Activated CD4-positive, alpha-beta memory T cell treated with anti-CD3 and anti-CD28 coated beads, Interleukin-2, amount 10 ng/mL, durations not matched to agents 7 days and 5 days (primary cell): Measurements from ENCODE around the gene CGB2. TPM values are rescaled to one million over a fixed set of nuclear protein-coding genes. Genes with fewer than 3 reads are reported as not detected.
"Not testable (repeated sequence)": the region's sequence is repeated elsewhere in the genome, so short reads cannot be mapped to it uniquely, and the experiment has no call there.

Source experiments
- CTCF ChIA-PET: fragments of 350-600 bp; sonication (Branson Sonifier 250); formaldehyde crosslinking; loops from one replicate; lab custom pipeline; 2021; ENCODE audit warnings: antibody characterized with exemption, inconsistent platforms; lab: Charles Lee
- POLR2A ChIA-PET: fragments of 350-600 bp; sonication (Branson Sonifier 250); formaldehyde crosslinking; loops from one replicate; lab custom pipeline; 2021; ENCODE audit warnings: antibody characterized with exemption; lab: Charles Lee
- DNase-seq: peaks from one replicate; pipeline ENCODE4 v3.0.0-alpha.2; 2020
- H3K27ac Mint-ChIP-seq: one replicate; pipeline ENCODE4 v1.8.0; 2021; ENCODE audit warnings: mild to moderate bottlenecking, mixed read lengths
- H3K27me3 Mint-ChIP-seq: one replicate; pipeline ENCODE4 v1.8.0; 2021; ENCODE audit warnings: mixed read lengths
- H3K36me3 Mint-ChIP-seq: one replicate; pipeline ENCODE4 v1.8.0; 2021; ENCODE audit warnings: low read depth, mixed read lengths
- H3K4me1 Mint-ChIP-seq: one replicate; pipeline ENCODE4 v1.8.0; 2021; ENCODE audit warnings: mixed read lengths
- H3K4me3 Mint-ChIP-seq: one replicate; pipeline ENCODE4 v1.8.0; 2021; ENCODE audit warnings: mild to moderate bottlenecking, mixed read lengths
- H3K9me3 Mint-ChIP-seq: one replicate; pipeline ENCODE4 v1.8.0; 2021; ENCODE audit warnings: mixed read lengths
- total RNA-seq, 2 experiments: library from RNA; stranded (reverse); gene quantifications; one replicate each; pipeline ENCODE4 v1.2.3, GENCODE V29; 2021

Gene CGB2
- not detected for total RNA-seq

DNA sequence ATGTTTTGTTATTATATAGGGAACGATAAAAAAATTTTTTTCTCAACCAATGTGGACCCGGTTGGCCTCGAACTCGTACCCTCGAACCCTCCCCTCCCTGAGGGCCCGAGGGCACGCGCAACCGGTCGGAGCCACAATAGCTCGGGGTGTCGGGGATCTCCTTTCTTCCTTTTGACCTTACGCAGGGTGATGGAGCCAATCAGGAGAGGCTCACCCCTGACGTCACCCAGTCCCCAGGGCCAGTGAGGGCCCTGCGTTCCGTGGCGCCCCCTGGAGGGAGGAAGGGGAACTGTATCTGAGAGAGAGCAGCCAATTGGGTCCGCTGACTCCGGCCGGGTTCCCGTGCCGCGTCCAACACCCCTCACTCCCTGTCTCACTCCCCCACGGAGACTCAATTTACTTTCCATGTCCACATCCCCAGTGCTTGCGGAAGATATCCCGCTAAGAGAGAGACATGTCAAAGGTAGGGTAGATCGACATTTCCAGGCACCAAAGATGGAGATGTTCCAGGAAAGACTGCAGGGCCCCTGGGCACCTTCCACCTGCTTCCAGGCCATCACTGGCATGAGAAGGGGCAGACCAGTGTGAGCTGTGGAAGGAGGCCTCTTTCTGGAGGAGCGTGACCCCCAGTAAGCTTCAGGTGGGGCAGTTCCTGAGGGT is at the start of gene CGB2:
TSS of gene CGB2 (plus strand) at position 249 of the 660 bp plus-strand sequence. CDS start at position 455, 206 bp downstream.
- peak within 1 kb of the TSS; percentile 14 for H3K27ac Mint-ChIP-seq
- CTCF ChIA-PET = interaction anchor here (0.7 to 0.9 kb wide), 2 partner anchors 12 to 32 kb away, joined by 3 read pairs; no protein-coding TSS in a partner anchor
- H3K27me3 Mint-ChIP-seq, H3K36me3 Mint-ChIP-seq, H3K9me3 Mint-ChIP-seq, POLR2A ChIA-PET, H3K4me1 Mint-ChIP-seq: not testable (repeated sequence)
- DNase-seq = peak; percentile 77
- H3K4me3 Mint-ChIP-seq = peak within 1 kb of the TSS; percentile 18

DNA sequence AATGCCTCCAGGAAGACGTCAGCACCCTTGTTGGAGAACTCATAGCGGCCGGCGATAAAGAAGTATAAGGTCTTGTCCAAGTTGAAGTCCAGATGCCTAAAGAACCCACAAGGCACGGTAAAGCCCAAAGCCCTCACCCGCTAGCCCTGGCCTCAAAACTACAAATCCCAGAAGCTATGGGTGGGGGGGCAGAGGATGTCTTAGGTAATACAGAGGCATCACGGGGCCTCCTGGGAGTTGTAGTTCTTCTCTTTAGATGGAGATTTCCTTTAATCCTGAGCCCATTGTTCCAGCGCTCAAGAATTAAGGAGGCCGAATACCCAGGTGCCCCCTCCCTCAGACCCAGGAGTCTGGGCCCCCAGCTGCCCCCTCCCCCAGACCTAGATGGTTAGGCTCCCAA is 49.4 kb upstream of the CGB2 start:
- no peaks in the 10 kb centered on the region for H3K27me3 Mint-ChIP-seq
- ChIA-PET POLR2A (interaction anchor here (2.3 kb wide), 1 partner anchor 11 kb away, joined by 12 read pairs; the partner anchor contains the start of genes GYS1 and RUVBL2), CTCF (interaction anchor here (1.1 to 4.3 kb wide), 3 partner anchors 11 to 194 kb away, joined by 4 to 51 read pairs (median 4); partner anchors contain the start of genes GYS1 and RUVBL2)
- DNase-seq = no peak
- H3K4me1 Mint-ChIP-seq = peaks cover 6% of the 10 kb centered on the region
- H3K27ac Mint-ChIP-seq = no peak overlapping the region
- H3K9me3 Mint-ChIP-seq = no peaks in the 10 kb centered on the region
- H3K36me3 Mint-ChIP-seq = peaks cover 38% of the 10 kb centered on the region
- H3K4me3 Mint-ChIP-seq = no peak overlapping the region

DNA sequence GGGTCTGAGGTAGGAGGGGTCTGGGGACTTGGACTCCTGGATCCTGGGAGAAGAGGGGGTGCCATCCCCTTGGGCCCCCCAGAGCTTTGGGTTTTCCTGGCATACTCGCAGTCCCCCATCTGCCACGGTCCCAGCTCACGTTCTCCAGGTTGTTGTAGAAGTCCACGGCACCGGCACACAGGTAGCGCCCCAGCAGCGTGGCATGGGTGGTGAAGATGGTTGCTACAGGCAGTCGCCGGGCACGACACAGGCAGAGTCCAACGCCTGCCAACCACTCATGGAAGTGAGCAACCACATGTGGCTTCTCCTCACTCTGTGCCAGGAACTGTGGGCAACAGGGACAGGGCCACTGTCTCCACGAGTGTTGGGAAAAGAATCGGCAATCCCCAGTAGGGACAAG is 46.0 kb upstream of the CGB2 start:
- no peak overlapping the region for H3K27ac Mint-ChIP-seq
- H3K9me3 Mint-ChIP-seq = no peaks in the 10 kb centered on the region
- H3K4me1 Mint-ChIP-seq = peaks cover 9% of the 10 kb centered on the region
- ChIA-PET CTCF (interaction anchor here (1.6 kb wide), 1 partner anchor 12 kb away, joined by 5 read pairs; no protein-coding TSS in a partner anchor), POLR2A (interaction anchor here (0.8 kb wide), 1 partner anchor 9 kb away, joined by 4 read pairs; no protein-coding TSS in a partner anchor)
- no peak for DNase-seq
- H3K27me3 Mint-ChIP-seq = no peaks in the 10 kb centered on the region
- H3K4me3 Mint-ChIP-seq = no peak overlapping the region
- peaks cover 50% of the 10 kb centered on the region for H3K36me3 Mint-ChIP-seq

DNA sequence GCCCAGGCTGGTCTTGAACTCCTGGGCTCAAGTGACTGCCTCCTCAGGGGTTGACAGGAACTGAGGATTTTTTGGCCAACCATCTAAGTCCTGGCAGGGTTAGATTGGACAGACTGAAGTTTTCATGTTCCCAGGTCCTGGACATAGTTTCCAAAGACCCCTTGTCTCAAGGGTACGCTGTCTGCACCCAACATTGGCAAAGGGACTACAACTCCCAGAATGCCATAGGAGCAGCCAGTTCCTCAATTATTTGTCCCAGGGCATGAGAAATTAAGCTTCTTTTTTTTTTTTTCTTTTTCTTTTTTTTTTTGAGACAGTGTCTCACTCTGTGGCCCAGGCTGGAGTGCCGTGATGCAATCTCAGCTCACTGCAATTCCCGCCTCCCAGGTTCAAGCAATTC is 45.5 kb upstream of the CGB2 start:
- Mint-ChIP-seq H3K9me3 (no peaks in the 10 kb centered on the region), H3K4me1 (peaks cover 14% of the 10 kb centered on the region), H3K27ac (no peak overlapping the region), H3K36me3 (peaks cover 51% of the 10 kb centered on the region), H3K27me3 (no peaks in the 10 kb centered on the region), H3K4me3 (no peak overlapping the region)
- DNase-seq = no peak
- POLR2A ChIA-PET = interaction anchor here (0.6 to 1.4 kb wide), 2 partner anchors 20 to 33 kb away, joined by 3 read pairs; no protein-coding TSS in a partner anchor
- CTCF ChIA-PET = interaction anchor here (1.6 to 2.1 kb wide), 2 partner anchors 12 to 14 kb away, joined by 5 to 10 read pairs; no protein-coding TSS in a partner anchor

DNA sequence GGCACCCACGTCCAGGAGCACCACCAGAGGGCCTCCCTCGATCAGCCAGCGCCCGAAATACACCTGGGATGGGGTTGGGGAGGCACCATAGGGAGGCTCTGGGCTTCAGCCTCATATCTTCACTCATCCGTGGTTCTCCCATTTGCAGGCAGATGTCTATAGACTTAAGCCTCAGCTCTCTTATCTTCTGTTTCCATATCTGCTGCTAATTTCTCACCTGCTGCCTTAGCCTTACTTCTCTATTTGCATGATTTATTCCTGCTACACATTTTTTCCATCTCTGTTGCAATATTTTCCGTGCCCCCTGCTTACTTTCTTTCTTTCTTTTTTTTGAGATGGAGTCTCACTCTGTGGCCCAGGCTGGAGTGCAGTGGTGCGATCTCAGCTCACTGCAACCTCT is 44.4 kb upstream of the CGB2 start:
- Mint-ChIP-seq H3K36me3 (peaks cover 43% of the 10 kb centered on the region), H3K9me3 (no peaks in the 10 kb centered on the region), H3K27ac (no peak overlapping the region), H3K27me3 (no peaks in the 10 kb centered on the region), H3K4me1 (peaks cover 21% of the 10 kb centered on the region), H3K4me3 (no peak overlapping the region)
- no peak for DNase-seq
- POLR2A ChIA-PET = interaction anchor here (1.4 kb wide), 1 partner anchor 21 kb away, joined by 3 read pairs; no protein-coding TSS in a partner anchor
- CTCF ChIA-PET = interaction anchor here (0.5 to 2.1 kb wide), 4 partner anchors 11 to 540 kb away, joined by 3 to 10 read pairs (median 4); partner anchors contain the start of gene RCN3

DNA sequence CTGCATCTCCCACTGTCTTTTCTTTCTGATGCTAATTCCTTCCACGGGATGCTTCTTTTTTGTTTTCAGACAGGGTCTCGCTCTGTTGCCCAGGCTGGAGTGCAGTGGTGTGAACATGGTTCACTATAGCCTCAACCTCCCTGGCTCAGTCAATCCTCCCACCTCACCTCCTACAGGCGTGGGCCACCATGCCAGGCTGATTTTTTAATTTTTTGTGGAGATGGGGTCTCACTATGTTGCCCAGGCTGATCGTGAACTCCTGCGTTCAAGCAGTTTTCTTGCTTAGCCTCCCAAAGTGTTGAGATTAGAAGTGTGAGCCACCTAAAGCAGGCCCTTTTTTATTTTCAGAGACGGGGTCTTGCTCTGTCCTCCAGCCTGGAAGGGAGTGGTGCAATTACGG is 43.4 kb upstream of the CGB2 start:
- H3K27me3 Mint-ChIP-seq = no peaks in the 10 kb centered on the region
- H3K9me3 Mint-ChIP-seq = no peaks in the 10 kb centered on the region
- H3K4me1 Mint-ChIP-seq = peaks cover 24% of the 10 kb centered on the region
- no peak overlapping the region for H3K27ac Mint-ChIP-seq
- ChIA-PET POLR2A (no interaction called here), CTCF (no interaction called here)
- DNase-seq = no peak
- H3K36me3 Mint-ChIP-seq = peaks cover 41% of the 10 kb centered on the region
- H3K4me3 Mint-ChIP-seq = no peak overlapping the region

DNA sequence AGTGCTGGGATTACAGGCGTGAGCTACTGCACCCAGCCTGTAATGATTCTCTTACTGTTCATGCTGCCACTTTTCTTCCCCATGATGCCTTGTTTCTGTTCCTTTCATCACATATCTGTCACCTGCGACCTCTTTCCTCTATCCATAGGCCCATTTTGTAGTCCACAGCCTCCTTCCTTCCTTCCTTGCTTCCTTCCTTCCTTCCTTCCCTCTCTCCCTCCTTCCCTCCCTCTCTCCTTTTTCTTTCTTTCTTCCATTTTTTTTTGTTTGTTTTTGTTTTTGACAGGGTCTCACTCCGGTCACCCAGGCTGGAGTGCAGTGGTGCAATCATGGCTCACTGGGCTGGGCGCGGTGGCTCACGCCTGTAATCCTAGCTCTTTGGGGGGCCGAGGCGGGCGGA is 42.8 kb upstream of the CGB2 start:
- no peaks in the 10 kb centered on the region for H3K27me3 Mint-ChIP-seq
- CTCF ChIA-PET = no interaction called here
- peaks cover 26% of the 10 kb centered on the region for H3K4me1 Mint-ChIP-seq
- H3K9me3 Mint-ChIP-seq = no peaks in the 10 kb centered on the region
- DNase-seq = no peak
- H3K4me3 Mint-ChIP-seq = no peak overlapping the region
- peaks cover 42% of the 10 kb centered on the region for H3K36me3 Mint-ChIP-seq
- no peak overlapping the region for H3K27ac Mint-ChIP-seq
- POLR2A ChIA-PET = no interaction called here

DNA sequence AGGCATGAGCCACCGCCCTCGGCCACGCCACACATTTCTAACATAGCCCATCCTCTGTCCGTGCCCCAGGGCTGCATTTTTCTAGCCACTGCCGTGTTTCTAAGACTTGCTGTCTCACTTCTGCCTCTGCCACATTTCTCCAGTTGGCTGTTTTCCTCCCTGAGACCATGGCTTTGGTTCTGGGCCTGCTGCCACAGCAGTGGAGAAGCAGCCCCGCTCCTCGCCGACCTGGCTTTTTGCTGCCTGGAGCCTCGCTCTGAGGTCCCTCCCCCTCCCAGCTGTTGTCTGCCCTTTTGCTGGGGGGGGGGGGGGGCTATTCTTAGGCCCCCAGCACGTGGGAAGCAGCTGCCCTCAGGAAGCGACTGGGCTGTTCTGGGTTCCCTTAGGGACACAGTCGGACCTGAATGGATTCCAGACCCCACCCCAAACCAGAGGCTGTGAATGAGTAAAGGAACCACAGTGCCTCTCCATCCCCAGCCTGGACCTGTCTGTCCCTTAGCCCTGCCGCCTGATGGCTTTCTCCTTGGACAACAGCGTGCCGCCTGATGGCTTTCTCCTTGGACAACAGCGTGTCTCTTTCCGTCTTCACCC is 41.9 kb upstream of the CGB2 start:
- Mint-ChIP-seq H3K9me3 (no peaks in the 10 kb centered on the region), H3K27me3 (no peaks in the 10 kb centered on the region), H3K27ac (no peak overlapping the region), H3K4me3 (no peak overlapping the region), H3K36me3 (peaks cover 42% of the 10 kb centered on the region), H3K4me1 (peaks cover 33% of the 10 kb centered on the region)
- ChIA-PET POLR2A (no interaction called here), CTCF (no interaction called here)
- DNase-seq = no peak

DNA sequence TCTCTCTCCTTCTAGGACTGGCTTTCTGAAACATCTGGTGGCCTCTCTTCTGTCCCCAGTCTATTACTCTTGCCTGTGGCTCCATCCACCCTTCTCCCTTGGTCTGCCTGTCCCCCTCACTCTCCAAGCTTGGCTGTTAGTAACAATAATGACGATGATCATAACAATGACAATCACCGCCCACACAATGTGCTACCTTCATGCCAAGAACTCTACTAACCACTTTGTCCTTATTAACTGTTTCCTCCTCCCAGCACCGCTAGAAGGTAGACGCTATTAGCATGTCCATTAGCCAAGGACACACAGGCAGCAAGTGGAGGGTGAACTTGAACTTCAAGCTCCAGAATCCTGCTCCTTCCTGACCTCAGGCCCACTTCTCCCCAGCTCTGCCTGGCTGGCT is 41.3 kb upstream of the CGB2 start:
- POLR2A ChIA-PET = interaction anchor here (1.4 kb wide), 1 partner anchor 28 kb away, joined by 3 read pairs; no protein-coding TSS in a partner anchor
- DNase-seq = no peak
- Mint-ChIP-seq H3K27me3 (no peaks in the 10 kb centered on the region), H3K36me3 (peaks cover 42% of the 10 kb centered on the region), H3K4me3 (no peak overlapping the region), H3K9me3 (no peaks in the 10 kb centered on the region), H3K27ac (no peak overlapping the region), H3K4me1 (peaks cover 39% of the 10 kb centered on the region)
- CTCF ChIA-PET = no interaction called here

DNA sequence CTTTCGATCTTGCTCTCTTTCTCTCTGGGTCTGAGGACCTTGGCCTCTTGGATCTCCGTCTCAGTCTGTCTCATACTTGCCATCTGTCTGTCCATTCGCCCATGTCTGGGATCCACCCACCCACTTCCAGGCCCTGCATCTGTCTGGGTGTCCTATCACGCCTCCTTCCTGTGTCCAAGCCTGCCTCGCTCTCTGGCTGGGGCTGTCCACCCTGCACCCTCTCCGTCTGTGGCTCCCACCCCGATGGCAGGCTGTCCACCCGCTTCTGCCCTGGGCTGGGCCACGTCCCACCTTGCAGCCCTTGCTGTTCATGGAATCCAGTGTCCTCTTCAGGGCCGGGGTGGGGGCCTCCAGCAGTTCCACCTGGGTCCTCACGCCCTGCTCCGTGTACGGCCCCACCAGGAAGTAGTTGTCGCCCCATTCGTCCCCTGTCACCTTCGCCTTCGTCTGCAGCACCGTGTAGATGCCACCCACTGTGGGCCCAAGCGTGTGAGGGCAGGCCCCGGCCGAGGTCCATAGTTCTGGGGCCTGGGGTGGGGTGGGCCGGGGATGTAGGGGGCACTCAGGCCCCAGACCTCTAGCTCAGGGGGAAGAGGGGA is 40.6 kb upstream of the CGB2 start:
- Mint-ChIP-seq H3K9me3 (no peaks in the 10 kb centered on the region), H3K4me1 (peaks cover 43% of the 10 kb centered on the region), H3K36me3 (peaks cover 39% of the 10 kb centered on the region), H3K27ac (no peak overlapping the region), H3K4me3 (no peak overlapping the region), H3K27me3 (no peaks in the 10 kb centered on the region)
- DNase-seq = no peak
- ChIA-PET CTCF (interaction anchor here (3.4 kb wide), 1 partner anchor 16 kb away, joined by 103 read pairs; no protein-coding TSS in a partner anchor), POLR2A (interaction anchor here (1.3 to 1.4 kb wide), 2 partner anchors 12 to 29 kb away, joined by 3 read pairs; no protein-coding TSS in a partner anchor)

DNA sequence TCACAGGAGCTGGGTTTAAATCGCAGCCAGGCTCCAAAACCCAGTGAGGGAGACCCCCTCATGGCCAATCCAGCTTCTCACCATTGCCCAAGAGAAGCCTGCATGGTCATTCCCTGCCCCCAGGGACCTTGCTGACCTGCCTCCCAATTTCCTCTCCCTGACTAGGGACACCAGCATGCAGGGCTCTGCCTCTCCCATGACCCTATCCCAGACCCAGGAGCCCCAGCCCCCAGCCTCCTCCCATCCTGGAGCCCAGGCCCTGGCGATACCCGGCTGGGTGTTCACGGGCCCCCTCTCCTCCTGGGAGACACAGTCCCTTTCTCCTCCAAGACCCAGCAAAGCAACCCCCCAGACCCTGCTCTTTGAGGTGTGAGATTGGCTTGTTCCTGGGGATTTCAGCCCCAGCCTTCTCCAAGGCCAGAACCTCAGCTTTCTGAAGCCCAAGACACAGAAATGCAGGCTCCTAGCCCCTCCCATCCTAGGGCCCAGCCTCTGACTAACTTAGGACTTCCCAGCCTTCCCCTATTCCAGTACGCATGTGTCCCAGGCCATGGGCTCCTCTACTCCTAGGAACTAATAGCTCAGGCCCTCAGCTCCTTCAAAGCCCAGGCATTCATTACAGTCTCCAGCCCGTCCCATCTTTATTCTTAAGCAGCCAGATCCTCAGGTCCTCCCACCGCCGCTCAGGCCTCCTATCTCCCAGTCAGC is 39.7 kb upstream of the CGB2 start:
- ChIA-PET POLR2A (interaction anchor here (0.9 to 2.7 kb wide), 10 partner anchors 12 to 120 kb away, joined by 3 to 16 read pairs (median 7); partner anchors contain the start of genes BAX, FTL and PPP1R15A), CTCF (interaction anchor here (1.0 to 3.4 kb wide), 12 partner anchors 9 to 209 kb away, joined by 3 to 103 read pairs (median 16); partner anchors contain the start of genes BAX, CGB7, LHB and NUCB1)
- H3K27ac Mint-ChIP-seq = peak overlapping the region; percentile 95
- peaks cover 46% of the 10 kb centered on the region for H3K4me1 Mint-ChIP-seq
- peaks cover 40% of the 10 kb centered on the region for H3K36me3 Mint-ChIP-seq
- DNase-seq = no peak
- peak overlapping the region; percentile 98 for H3K4me3 Mint-ChIP-seq
- H3K9me3 Mint-ChIP-seq = no peaks in the 10 kb centered on the region
- H3K27me3 Mint-ChIP-seq = no peaks in the 10 kb centered on the region

DNA sequence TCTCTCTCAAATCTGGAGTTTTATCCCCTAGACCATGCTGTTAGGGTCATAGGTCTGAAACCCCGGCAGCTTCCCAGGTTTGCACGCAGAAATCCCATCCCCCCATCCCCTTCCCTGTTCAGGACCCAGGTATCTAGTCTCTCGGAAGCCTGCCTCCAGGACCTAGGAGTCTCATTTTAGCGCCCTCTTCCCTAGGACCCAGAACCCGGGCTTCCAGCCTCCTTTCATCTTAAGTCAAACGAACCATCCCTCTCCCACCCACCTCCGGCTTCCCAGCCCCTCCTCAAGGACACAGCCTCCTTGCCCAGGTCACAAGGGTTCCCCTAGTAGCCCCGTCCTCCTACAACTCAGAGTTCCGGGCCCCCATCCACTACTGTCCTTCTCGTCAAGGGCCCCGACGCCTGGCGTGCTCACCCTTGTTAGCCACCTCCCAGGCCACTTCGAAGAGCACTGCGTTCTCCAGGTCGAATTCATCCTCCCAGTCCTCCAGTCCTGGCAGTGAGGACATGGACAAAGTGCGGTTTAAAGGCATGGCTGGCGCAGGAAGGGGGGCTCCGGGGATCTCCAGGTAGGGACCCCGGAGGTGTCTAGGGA is 39.0 kb upstream of the CGB2 start:
- H3K27me3 Mint-ChIP-seq = no peaks in the 10 kb centered on the region
- H3K27ac Mint-ChIP-seq = peak overlapping the region; percentile 95
- no peaks in the 10 kb centered on the region for H3K9me3 Mint-ChIP-seq
- H3K36me3 Mint-ChIP-seq = peaks cover 36% of the 10 kb centered on the region
- H3K4me1 Mint-ChIP-seq = peaks cover 49% of the 10 kb centered on the region
- no peak for DNase-seq
- ChIA-PET POLR2A (interaction anchor here (0.8 to 2.7 kb wide), 21 partner anchors 9 to 649 kb away, joined by 3 to 16 read pairs (median 5); partner anchors contain the start of genes ALDH16A1, BAX, DHDH and FTL), CTCF (interaction anchor here (0.8 to 3.4 kb wide), 46 partner anchors 9 to 629 kb away, joined by 3 to 103 read pairs (median 5); partner anchors contain the start of genes BAX, CA11, CGB7 and DHDH)
- peak overlapping the region; percentile 98 for H3K4me3 Mint-ChIP-seq
